HFF-Myc (cell line): ENCODE results near the gene MEA1.

Experiments
- DNase-seq: peaks from one replicate; pipeline ENCODE4 v3.0.0-alpha.2; 2011; ENCODE audit warnings: low read depth; ENCODE audit errors: extremely low read depth
- H3K4me3 ChIP-seq: replicated peaks from 2 replicates; pipeline ENCODE4 v1.5.1; 2011; ENCODE audit warnings: low read depth, mild to moderate bottlenecking, control low read depth, low read length
- CTCF ChIP-seq: IDR thresholded peaks from 2 replicates; pipeline ENCODE4 v1.5.1; 2012; ENCODE audit warnings: mild to moderate bottlenecking, low read depth, low read length, control low read depth; ENCODE audit errors: missing control alignments

Gene MEA1

GRCh38 chr6:43020052-43020705, 6.4 kb upstream of the MEA1 start:
- TF ChIP-seq CTCF = no peak
- no peak for DNase-seq
- H3K4me3 ChIP-seq = no peak overlapping the region

- no peak for DNase-seq
- H3K4me3 ChIP-seq = no peak overlapping the region
- TF ChIP-seq CTCF = no peak
Observed at GRCh38 chr6:43019152-43019551, 5.4 kb upstream of the MEA1 start.

- TF ChIP-seq CTCF = no peak
- DNase-seq = no peak
- no peak overlapping the region for H3K4me3 ChIP-seq
Observed at GRCh38 chr6:43016943-43017334, 3.2 kb upstream of the MEA1 start.

GRCh38 chr6:43016176-43016942, 2.6 kb upstream of the MEA1 start:
- TF ChIP-seq CTCF = no peak
- H3K4me3 ChIP-seq = no peak overlapping the region
- no peak for DNase-seq

GRCh38 chr6:43014434-43014909, 726 bp upstream of the MEA1 start:
- no peak for DNase-seq
- no peak for TF ChIP-seq CTCF
- peak overlapping the region; percentile 91 for H3K4me3 ChIP-seq

GRCh38 chr6:43013097-43013842, 476 bp downstream of the MEA1 start:
- H3K4me3 ChIP-seq = peak overlapping the region; percentile 91
- DNase-seq = no peak
- no peak for TF ChIP-seq CTCF
